ENCODE results near the gene ROMO1. TPM values are rescaled to one million over a fixed set of nuclear protein-coding genes. Genes with fewer than 3 reads are reported as not detected.

ROMO1 gene
- total RNA-seq, 1 experiment from 2014 or later, result 357 TPM

DNA sequence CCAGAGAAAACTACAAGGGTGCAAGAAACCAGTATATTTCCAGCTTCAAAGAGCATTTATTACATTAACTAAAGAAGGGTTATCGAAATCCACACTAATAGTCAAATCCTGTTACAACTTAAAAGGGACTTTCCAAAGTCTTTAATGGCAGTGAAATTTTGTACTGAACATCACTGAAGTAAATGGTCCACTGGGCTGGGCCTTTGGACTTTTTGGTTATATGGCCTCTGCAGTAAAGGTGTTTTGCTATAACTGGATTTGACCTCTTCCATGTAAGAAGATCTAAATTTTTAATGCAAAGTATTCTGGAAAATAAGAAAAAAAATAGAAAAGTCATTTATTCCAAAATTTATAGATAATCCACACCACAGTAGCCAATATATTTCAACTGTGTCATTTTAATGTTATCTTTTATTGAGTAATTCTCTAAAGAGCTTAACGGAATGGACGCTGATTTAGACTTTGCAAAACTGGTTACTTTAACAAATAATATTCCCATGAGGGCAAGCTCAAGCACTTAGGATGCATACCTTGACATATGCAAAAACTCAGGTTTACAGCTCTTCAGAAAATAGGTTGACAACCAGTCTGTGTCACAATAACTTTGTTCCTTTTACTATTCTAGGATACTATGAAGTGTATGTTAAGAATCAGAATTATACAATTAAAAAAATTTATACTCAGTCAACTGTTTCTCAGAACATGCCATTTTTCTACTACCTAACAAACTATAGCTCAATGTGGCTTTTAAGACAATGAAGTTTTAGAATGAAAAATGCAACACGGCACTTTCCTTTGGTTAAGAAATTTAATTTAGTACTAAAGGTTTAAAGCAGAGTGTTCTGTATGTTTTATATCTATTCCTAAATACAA is 35.8 kb downstream of the ROMO1 start:
- DNase-seq, result no peak
- H3K9me3 ChIP-seq, result no peaks in the 10 kb centered on the region
- Mint-ChIP-seq H3K27me3 (ENCODE audit: insufficient read depth, unreplicated experiment) (no peaks in the 10 kb centered on the region), H3K4me3 (ENCODE audit: unreplicated experiment) (peak overlapping the region; percentile 28), H3K4me1 (ENCODE audit: low read depth, unreplicated experiment) (peaks cover 45% of the 10 kb centered on the region), H3K27ac (ENCODE audit: unreplicated experiment) (no peak overlapping the region), H3K36me3 (ENCODE audit: insufficient read depth, unreplicated experiment) (peaks cover 99% of the 10 kb centered on the region), H3K9me3 (ENCODE audit: unreplicated experiment) (no peaks in the 10 kb centered on the region)
- ChIA-PET CTCF (no interaction called here), POLR2A (interaction anchor here (0.6 to 1.0 kb wide), 2 partner anchors 9 to 36 kb away, joined by 4 to 5 read pairs; partner anchors contain the start of genes NFS1 and ROMO1)
- no peak overlapping the region for H3K4me3 ChIP-seq (ENCODE audit: low read depth, low read length)
- H3K4me1 ChIP-seq, result peaks cover 68% of the 10 kb centered on the region
- peaks cover 32% of the 10 kb centered on the region for H3K36me3 ChIP-seq (ENCODE audit: control insufficient read depth, insufficient read depth, low read length)
- BruUV-seq (replicated peaks), result no TSS peak
- TF ChIP-seq, protein P1, sequence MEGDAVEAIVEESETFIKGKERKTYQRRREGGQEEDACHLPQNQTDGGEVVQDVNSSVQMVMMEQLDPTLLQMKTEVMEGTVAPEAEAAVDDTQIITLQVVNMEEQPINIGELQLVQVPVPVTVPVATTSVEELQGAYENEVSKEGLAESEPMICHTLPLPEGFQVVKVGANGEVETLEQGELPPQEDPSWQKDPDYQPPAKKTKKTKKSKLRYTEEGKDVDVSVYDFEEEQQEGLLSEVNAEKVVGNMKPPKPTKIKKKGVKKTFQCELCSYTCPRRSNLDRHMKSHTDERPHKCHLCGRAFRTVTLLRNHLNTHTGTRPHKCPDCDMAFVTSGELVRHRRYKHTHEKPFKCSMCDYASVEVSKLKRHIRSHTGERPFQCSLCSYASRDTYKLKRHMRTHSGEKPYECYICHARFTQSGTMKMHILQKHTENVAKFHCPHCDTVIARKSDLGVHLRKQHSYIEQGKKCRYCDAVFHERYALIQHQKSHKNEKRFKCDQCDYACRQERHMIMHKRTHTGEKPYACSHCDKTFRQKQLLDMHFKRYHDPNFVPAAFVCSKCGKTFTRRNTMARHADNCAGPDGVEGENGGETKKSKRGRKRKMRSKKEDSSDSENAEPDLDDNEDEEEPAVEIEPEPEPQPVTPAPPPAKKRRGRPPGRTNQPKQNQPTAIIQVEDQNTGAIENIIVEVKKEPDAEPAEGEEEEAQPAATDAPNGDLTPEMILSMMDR (IDR thresholded peaks at IDR 0.05; ENCODE audit: insufficient read depth in 1 of 2, low read depth in 1 of 2, low read length in 1 of 2, severe bottlenecking in 1 of 2, unreplicated experiment in 1 of 2), result no peak
- H3K27me3 ChIP-seq (replicated peaks; ENCODE audit: control insufficient read depth, insufficient read depth, low read length), result no peaks in the 10 kb centered on the region
- intact Hi-C loops (cut with micrococcal nuclease; ENCODE audit: unreplicated experiment), result no loop called here

DNA sequence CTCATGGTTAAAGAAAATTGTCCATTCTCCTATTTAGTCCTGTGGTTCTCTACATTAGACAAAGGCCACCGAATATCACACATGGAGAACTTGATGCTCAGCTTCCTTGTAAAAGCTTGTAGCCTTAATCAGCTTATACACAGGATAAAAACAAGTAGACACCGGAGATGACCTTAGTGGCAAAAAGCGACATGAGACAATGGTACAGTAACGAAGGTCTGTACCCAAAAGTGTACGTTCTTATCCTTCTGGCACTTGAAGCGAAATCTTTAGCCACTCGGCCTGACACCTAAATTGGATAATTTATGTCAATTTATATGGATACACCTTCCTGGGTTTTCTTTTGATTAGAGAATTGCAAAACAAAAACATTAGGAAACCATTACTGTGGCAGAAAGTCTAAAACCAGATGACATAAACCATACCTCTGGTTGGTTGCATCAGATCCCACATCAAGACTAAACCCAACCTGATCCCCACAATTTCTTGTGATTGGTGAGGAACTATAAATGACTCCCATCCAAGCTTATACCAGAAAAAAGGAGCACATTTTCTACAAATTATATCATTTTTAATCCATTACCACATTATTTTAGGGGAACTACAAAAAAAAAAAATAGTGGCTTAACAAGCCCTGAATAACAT is 36.7 kb downstream of the ROMO1 start:
- Mint-ChIP-seq H3K36me3 (ENCODE audit: insufficient read depth, unreplicated experiment) (peaks cover 99% of the 10 kb centered on the region), H3K4me1 (ENCODE audit: low read depth, unreplicated experiment) (peaks cover 43% of the 10 kb centered on the region), H3K27ac (ENCODE audit: unreplicated experiment) (no peak overlapping the region), H3K9me3 (ENCODE audit: unreplicated experiment) (no peaks in the 10 kb centered on the region), H3K4me3 (ENCODE audit: unreplicated experiment) (no peak overlapping the region), H3K27me3 (ENCODE audit: insufficient read depth, unreplicated experiment) (no peaks in the 10 kb centered on the region)
- Histone ChIP-seq H3K36me3 (ENCODE audit: control insufficient read depth, insufficient read depth, low read length) (peaks cover 32% of the 10 kb centered on the region), H3K9me3 (no peaks in the 10 kb centered on the region), H3K4me3 (ENCODE audit: low read depth, low read length) (no peak overlapping the region), H3K27me3 (replicated peaks; ENCODE audit: control insufficient read depth, insufficient read depth, low read length) (no peaks in the 10 kb centered on the region), H3K4me1 (peaks cover 64% of the 10 kb centered on the region)
- BruUV-seq (replicated peaks), result no TSS peak
- ChIA-PET CTCF (no interaction called here), POLR2A (interaction anchor here (0.6 kb wide), 1 partner anchor 37 kb away, joined by 5 read pairs; the partner anchor contains the start of genes NFS1 and ROMO1)
- TF ChIP-seq, protein P1 (IDR thresholded peaks at IDR 0.05; ENCODE audit: insufficient read depth in 1 of 2, low read depth in 1 of 2, low read length in 1 of 2, severe bottlenecking in 1 of 2, unreplicated experiment in 1 of 2), result no peak
- intact Hi-C loops (cut with micrococcal nuclease; ENCODE audit: unreplicated experiment), result no loop called here
- DNase-seq, result no peak

DNA sequence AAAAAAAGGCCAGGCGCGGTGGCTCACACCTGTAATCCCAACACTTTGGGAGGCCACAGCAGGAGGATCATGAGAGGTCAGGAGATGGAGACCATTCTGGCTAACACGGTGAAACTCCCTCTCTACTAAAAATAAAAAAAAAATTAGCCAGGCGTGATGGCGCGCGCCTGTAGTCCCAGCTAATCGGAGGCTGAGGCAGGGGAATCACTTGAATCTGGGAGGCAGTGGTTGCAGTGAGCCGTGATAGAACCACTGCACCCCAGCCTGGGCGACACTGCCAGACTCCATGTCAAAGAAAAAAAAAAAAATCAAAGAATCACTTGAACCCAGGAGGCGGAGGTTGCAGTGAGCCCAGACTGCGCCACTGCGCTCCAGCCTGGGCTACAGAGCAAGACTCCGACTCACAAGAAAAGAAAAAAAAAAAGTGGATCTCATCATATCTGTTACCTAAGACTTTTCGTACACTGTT is 38.7 kb downstream of the ROMO1 start:
- H3K4me1 ChIP-seq, result peaks cover 45% of the 10 kb centered on the region
- Mint-ChIP-seq H3K27me3 (ENCODE audit: insufficient read depth, unreplicated experiment) (no peaks in the 10 kb centered on the region), H3K4me1 (ENCODE audit: low read depth, unreplicated experiment) (peaks cover 36% of the 10 kb centered on the region), H3K36me3 (ENCODE audit: insufficient read depth, unreplicated experiment) (peaks cover 100% of the 10 kb centered on the region), H3K9me3 (ENCODE audit: unreplicated experiment) (no peaks in the 10 kb centered on the region), H3K27ac (ENCODE audit: unreplicated experiment) (peak overlapping the region; percentile 65), H3K4me3 (ENCODE audit: unreplicated experiment) (peak overlapping the region; percentile 45)
- ChIA-PET CTCF (interaction anchor here (0.7 kb wide), 1 partner anchor 35 kb away, joined by 3 read pairs; no protein-coding TSS in a partner anchor), POLR2A (no interaction called here)
- TF ChIP-seq, protein P1 (IDR thresholded peaks at IDR 0.05; ENCODE audit: insufficient read depth in 1 of 2, low read depth in 1 of 2, low read length in 1 of 2, severe bottlenecking in 1 of 2, unreplicated experiment in 1 of 2), result no peak
- BruUV-seq (replicated peaks), result no TSS peak
- no peak overlapping the region for H3K4me3 ChIP-seq (ENCODE audit: low read depth, low read length)
- intact Hi-C loops (cut with micrococcal nuclease; ENCODE audit: unreplicated experiment), result no loop called here
- H3K9me3 ChIP-seq, result no peaks in the 10 kb centered on the region
- peaks cover 27% of the 10 kb centered on the region for H3K36me3 ChIP-seq (ENCODE audit: control insufficient read depth, insufficient read depth, low read length)
- H3K27me3 ChIP-seq (replicated peaks; ENCODE audit: control insufficient read depth, insufficient read depth, low read length), result no peaks in the 10 kb centered on the region
- DNase-seq, result no peak

All from Caco-2 (cell line).